ENCODE results near the gene ESYT2. TPM values are rescaled to one million over a fixed set of nuclear protein-coding genes. Genes with fewer than 3 reads are reported as not detected.

ESYT2 gene
- total and polyA plus RNA-seq, 4 donors = 4.9 to 31.7 (median 17.2) TPM

DNA sequence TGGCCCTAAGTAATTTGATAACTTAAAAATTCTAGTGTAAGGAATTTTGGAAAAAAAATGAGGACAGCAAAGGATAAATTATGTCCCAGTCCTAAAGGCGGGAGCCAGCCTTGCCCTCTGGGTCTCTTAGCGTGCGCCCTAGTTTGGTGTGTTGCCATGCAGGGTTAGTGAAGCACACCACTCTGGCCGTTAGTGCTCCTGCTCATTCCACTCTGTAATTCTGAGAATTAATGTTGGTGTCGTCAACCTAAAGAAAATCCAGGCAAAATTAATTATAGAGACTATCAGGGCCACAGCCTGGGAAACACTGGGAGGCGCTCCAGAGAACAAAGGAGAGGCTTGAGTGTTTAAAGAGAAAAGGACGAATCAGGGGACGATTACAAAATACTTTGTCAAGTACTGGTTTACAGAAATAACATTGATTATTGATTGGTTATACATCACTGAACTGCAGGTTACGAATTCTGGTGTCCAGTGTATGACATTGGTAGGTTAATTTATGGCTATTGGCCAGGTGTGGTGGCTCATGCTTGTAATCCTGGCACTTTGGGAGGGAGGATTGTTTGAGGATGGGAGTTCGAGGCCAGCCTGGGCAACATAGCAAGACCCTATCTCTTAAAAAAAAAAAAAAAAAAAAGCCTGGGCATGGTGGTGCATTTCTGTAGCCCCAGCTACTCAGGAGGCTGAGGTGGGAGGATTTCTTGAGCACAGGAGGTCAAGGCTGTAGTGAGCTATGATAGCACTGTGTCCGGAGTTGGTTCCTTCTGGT, 32.8 kb upstream of the ESYT2 start (continued):
- TF ChIP-seq HNF4A (conservative IDR thresholded peaks at IDR 0.05) = no peak

DNA sequence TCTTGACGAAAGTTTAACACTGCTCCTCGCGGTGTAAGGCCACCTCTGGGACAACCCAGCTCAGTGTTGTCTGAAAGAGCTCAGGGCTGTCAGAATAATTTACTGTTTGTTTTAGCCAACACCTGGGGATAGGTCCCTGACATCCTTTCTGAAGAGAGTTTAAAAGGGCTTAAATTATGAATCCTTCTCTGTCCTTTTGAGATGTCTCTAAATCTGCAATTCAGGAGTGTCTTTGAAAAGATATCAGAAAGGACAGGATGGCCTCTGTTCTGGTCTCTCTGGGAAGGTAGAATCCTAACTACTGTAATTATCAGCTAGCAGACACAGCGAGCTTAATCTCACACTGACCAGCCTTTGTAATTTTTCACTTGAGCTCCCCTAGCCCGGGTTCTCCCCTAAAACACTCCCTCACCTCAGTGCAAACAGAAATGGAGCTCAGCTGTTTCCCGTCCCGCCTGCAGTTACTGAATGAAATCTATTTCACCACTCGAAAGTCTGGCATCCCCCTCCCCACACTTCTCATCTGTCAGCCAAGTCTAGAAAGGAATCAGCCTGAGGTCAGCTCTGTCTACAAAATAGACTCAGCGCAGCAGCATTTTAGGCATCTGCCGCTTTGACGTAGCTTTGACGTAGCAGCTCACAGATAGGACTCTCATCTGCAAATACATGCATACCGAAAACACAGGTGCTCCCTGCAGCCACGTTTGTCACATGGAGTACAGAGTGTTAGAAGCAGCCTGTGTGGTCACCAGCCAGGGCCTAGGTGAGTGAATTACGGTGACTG, 31.9 kb upstream of the ESYT2 start:
- H3K27ac ChIP-seq (ENCODE audit: low read depth in 1 of 2, low read length in 2 of 2) = no peak overlapping the region
- H3K4me1 ChIP-seq (ENCODE audit: control insufficient read depth in 4 of 4, insufficient read depth in 4 of 4, low read length in 3 of 4) = peaks cover 5 to 31% (median 10%) of the 10 kb centered on the region in 4 donors
- no peaks in the 10 kb centered on the region for H3K9me3 ChIP-seq (ENCODE audit: control insufficient read depth in 4 of 4, low read length in 3 of 4)
- DNase-seq (ENCODE audit: low spot score) = no peak
- H3K36me3 ChIP-seq (ENCODE audit: control insufficient read depth in 4 of 4, insufficient read depth in 3 of 4, low read depth in 1 of 4, low read length in 3 of 4) = no peaks in the 10 kb centered on the region
- H3K27me3 ChIP-seq (ENCODE audit: control insufficient read depth in 4 of 4, insufficient read depth in 4 of 4, low read length in 3 of 4) = no peaks in the 10 kb centered on the region
- H3K9ac ChIP-seq (ENCODE audit: low read depth in 1 of 2, low read length in 2 of 2) = no peak overlapping the region
- no peak overlapping the region for H3K4me3 ChIP-seq (ENCODE audit: low read depth in 1 of 3, low read length in 3 of 3)
- WGBS = 81% methylated on average over 15 of the region's 15 CpGs
- TF ChIP-seq EGR1 (IDR thresholded peaks at IDR 0.05; ENCODE audit: low read depth in 2 of 2) = no peak
- TF ChIP-seq HNF4A (conservative IDR thresholded peaks at IDR 0.05) = no peak
- TF ChIP-seq, protein P1, sequence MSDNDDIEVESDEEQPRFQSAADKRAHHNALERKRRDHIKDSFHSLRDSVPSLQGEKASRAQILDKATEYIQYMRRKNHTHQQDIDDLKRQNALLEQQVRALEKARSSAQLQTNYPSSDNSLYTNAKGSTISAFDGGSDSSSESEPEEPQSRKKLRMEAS (IDR thresholded peaks at IDR 0.05) = no peak
- no peak for TF ChIP-seq NR2F2 (IDR thresholded peaks at IDR 0.05)
- TF ChIP-seq RAD21 (IDR thresholded peaks at IDR 0.05) = no peak
- no peak for TF ChIP-seq REST (IDR thresholded peaks at IDR 0.05)

GRCh38 chr7:158860394-158860793, 31.1 kb upstream of the ESYT2 start:
- no peak for DNase-seq (ENCODE audit: low spot score)
- Histone ChIP-seq H3K4me3 (ENCODE audit: low read depth in 1 of 3, low read length in 3 of 3) (no peak overlapping the region), H3K36me3 (ENCODE audit: control insufficient read depth in 4 of 4, insufficient read depth in 3 of 4, low read depth in 1 of 4, low read length in 3 of 4) (no peaks in the 10 kb centered on the region), H3K9ac (ENCODE audit: low read depth in 1 of 2, low read length in 2 of 2) (no peak overlapping the region), H3K4me1 (ENCODE audit: control insufficient read depth in 4 of 4, insufficient read depth in 4 of 4, low read length in 3 of 4) (peaks cover 5 to 25% (median 10%) of the 10 kb centered on the region in 4 donors), H3K27ac (ENCODE audit: low read depth in 1 of 2, low read length in 2 of 2) (no peak overlapping the region), H3K9me3 (ENCODE audit: control insufficient read depth in 4 of 4, low read length in 3 of 4) (no peaks in the 10 kb centered on the region), H3K27me3 (ENCODE audit: control insufficient read depth in 4 of 4, insufficient read depth in 4 of 4, low read length in 3 of 4) (no peaks in the 10 kb centered on the region)
- WGBS = 100% methylated on average over 1 of the region's 1 CpG
- TF ChIP-seq FOXA2 (IDR thresholded peaks at IDR 0.05) (no peak), JUND (IDR thresholded peaks at IDR 0.05) (no peak), NR2F2 (IDR thresholded peaks at IDR 0.05) (no peak), TAF1 (conservative IDR thresholded peaks at IDR 0.05) (no peak), HNF4G (IDR thresholded peaks at IDR 0.05) (no peak), HNF4A (conservative IDR thresholded peaks at IDR 0.05) (no peak), RXRA (IDR thresholded peaks at IDR 0.05) (no peak), ATF3 (IDR thresholded peaks at IDR 0.05) (no peak), YY1 (IDR thresholded peaks at IDR 0.05) (no peak), FOXA1 (IDR thresholded peaks at IDR 0.05) (no peak), EGR1 (IDR thresholded peaks at IDR 0.05; ENCODE audit: low read depth in 2 of 2) (no peak), RAD21 (IDR thresholded peaks at IDR 0.05) (no peak), SP1 (IDR thresholded peaks at IDR 0.05) (no peak), GABPA (IDR thresholded peaks at IDR 0.05 in 1 of 2, conservative IDR thresholded peaks at IDR 0.05 in 1 of 2) (no peak), REST (IDR thresholded peaks at IDR 0.05) (no peak)
- TF ChIP-seq, protein P1 (IDR thresholded peaks at IDR 0.05) = no peak
- TF ChIP-seq, protein P2, sequence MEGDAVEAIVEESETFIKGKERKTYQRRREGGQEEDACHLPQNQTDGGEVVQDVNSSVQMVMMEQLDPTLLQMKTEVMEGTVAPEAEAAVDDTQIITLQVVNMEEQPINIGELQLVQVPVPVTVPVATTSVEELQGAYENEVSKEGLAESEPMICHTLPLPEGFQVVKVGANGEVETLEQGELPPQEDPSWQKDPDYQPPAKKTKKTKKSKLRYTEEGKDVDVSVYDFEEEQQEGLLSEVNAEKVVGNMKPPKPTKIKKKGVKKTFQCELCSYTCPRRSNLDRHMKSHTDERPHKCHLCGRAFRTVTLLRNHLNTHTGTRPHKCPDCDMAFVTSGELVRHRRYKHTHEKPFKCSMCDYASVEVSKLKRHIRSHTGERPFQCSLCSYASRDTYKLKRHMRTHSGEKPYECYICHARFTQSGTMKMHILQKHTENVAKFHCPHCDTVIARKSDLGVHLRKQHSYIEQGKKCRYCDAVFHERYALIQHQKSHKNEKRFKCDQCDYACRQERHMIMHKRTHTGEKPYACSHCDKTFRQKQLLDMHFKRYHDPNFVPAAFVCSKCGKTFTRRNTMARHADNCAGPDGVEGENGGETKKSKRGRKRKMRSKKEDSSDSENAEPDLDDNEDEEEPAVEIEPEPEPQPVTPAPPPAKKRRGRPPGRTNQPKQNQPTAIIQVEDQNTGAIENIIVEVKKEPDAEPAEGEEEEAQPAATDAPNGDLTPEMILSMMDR (IDR thresholded peaks at IDR 0.05; ENCODE audit: low read depth, low read length, missing input control) = no peak
